ENCODE data around the gene ABHD16A.
A peak's percentile ranks its signal among the peaks of the same experiment; 100 is the strongest.

The ABHD16A gene

DNA sequence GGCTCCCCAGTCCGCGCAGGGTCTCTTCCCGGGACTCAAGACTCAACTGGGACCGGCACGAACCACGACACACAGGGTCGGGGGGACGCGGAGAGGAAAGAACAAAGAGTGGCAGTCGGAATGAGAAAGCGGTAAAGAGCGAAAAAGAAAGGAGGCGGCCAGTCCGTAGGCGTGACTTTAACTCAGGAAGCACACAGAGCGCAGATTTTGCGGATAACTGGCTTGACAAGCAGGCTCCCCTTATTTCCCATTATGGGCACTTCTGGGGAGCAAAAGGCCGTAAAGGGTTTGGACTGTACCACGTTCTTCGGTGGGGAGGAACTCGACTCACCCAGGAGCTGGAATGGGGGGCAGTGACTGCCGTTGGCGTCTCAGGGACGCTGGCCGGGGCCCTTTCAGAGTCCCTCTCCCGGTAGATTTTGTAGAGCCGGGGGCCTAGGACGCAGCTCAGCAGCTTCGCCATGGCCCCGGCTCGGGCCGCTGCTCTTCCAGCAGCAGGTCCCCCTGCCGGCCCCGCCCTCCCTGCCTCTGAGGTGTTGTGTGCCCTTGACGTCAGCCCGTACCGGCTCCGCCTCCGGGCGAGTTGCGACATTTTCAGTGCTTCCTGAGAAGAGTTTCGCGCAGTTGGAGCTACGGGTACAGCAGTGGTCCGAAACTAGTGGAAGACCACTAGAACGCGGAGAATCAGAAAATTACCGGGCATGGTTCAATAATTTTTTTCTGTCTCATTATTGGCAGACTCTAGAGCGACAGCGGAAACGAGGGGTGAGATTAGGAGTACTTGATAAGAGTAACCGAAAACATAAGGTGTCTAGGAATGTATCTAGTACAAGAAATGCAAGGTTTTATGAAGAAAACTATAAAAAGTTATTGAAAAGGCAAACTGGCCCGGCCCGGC lies at the start of gene ABHD16A:
TSS of gene ABHD16A (minus strand) at position 506 of the 898 bp plus-strand sequence. CDS start at position 463, 43 bp downstream.
- DNase-seq: peak; percentile 94

GRCh38 chr6:31752739-31753319 lies 49.7 kb upstream of the ABHD16A start:
- no peak for DNase-seq

DNA sequence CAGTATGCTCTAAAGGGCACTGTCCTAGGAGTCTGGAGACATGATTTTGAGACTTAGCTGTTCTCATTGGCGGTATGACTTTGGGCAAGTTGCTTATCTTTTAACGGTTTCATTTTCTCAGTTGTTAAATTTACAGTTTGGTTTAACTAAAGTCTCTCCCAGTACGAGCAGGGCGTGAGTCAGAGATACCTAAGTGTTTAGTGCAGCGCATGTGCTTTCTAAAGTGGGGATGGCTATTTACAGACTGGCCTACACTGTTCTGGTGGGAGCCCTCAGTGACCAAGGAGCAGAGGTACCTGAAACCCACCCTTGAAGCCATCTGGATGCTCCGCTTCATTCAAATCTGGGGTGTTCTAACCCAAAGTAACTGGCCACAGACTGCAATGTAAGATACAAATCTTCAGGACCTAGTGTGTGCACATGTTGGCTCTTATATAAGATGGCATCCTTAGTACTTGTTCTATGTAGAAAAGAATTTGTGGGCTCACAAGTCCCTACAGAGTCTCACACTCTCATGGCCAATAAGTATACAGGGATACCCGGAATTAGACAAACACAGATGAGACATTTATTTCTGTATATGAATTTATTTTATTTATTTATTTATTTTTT lies 47.4 kb upstream of the ABHD16A start:
- DNase-seq: no peak

- no peak for DNase-seq
Observed at GRCh38 chr6:31749301-31750036, 46.3 kb upstream of the ABHD16A start.

DNA sequence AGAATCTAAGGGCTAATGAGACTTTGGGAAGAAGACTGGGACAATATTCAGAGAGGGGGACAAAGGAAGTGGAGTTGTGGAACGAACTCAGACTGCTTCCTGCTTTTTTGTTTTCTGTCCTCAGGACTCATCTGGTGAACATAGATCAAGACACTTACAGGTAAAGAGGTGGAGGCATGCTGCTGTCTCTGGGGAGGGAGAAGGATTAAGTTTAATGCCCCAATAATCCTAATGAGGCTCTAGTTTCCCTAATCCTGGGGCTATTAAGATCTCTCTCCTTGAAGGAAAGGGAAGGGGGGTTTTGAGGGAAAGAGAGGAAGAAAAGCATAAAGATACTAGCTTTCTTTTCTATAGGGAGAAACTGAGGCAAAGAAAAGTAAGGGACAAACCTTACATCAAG lies 41.3 kb upstream of the ABHD16A start:
- no peak for DNase-seq

GRCh38 chr6:31742894-31743293 lies 39.8 kb upstream of the ABHD16A start:
- no peak for DNase-seq

DNA sequence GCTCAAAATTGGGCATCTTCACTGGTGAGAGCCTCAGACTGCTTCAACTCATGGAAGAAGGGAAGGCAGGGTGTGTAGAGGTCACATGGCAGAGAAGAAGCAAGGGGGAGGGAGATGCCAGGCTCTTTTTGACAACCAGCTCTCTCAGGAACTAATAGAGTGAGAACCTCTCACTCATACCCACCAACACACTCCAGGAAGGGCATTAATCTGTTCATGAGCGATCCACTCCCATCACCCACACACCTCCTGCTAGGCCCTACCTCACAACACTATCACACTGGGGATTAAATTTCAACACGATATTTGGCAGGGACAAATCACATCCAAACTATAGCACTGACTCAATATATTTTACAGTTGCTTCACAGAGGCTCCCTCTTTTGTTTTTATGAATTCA lies 38.7 kb upstream of the ABHD16A start:
- DNase-seq: no peak

DNA sequence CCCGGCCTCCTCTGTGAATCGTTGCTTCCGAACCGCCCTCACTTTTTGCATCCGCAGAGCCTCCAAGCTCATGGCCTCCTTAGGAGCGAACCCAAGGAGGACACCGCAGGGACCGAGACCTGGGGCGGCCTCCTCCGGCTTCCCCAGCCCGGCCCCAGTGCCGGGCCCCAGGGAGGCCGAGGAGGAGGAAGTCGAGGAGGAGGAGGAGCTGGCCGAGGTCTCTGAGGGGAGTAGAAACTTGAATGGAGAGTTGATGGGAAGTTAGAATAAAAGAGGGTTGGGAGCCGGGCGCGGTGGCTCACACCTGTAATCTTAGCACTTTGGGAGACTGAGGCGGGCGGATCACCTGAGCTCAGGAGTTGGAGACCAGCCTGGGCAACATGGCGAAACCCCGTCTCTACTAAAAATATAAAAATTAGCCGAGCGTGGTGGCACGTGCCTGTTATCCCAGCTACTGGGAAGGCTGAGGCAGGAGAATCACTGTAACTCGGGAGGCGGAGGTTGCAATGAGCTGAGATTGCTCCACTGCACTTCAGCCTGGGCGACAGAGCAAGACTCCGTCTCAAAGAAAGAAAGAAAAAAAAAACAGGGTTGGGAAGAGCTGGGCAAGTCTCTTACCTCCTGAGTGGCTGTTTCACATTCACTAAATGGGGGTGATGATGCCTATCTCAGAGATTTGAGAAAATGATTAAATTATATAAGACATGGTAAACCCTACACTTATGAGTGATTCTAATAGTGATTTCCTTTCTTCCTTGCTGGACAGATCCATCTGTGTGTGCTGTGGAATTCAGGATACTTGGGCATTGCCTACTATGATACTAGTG lies 37.5 kb upstream of the ABHD16A start:
- DNase-seq: no peak

DNA sequence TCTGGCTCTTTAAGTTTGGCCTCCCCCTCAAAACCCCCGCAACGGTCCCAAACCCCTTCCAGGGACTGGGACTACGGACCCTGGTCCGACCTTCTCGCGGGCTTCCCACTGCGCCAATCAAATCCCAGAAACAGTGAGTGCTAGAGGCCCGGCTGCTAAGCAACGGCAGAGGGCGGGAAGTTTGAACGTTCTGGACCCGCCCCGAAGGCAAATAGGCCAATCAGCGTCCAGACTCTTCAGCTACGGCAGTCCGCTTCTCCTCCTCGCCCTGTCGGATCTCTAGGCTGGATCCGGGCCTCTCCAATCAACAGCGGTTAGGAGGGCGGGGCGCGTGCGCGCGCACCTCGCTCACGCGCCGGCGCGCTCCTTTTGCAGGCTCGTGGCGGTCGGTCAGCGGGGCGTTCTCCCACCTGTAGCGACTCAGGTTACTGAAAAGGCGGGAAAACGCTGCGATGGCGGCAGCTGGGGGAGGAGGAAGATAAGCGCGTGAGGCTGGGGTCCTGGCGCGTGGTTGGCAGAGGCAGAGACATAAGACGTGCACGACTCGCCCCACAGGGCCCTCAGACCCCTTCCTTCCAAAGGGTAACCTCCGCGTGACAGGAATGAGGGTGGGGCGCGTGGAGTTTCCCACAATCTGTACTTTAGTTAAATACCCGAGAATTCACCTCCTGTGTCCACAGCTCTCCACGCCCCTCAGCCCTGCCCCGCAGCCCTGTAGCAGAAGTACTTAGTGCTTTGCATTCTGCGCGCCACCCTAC lies 36.7 kb upstream of the ABHD16A start, which contains the start of gene MSH5:
TSS of gene MSH5 (plus strand) at position 367 of the 758 bp plus-strand sequence. CDS start 462 bp downstream, outside the sequence.
- peak; percentile 99 for DNase-seq

DNA sequence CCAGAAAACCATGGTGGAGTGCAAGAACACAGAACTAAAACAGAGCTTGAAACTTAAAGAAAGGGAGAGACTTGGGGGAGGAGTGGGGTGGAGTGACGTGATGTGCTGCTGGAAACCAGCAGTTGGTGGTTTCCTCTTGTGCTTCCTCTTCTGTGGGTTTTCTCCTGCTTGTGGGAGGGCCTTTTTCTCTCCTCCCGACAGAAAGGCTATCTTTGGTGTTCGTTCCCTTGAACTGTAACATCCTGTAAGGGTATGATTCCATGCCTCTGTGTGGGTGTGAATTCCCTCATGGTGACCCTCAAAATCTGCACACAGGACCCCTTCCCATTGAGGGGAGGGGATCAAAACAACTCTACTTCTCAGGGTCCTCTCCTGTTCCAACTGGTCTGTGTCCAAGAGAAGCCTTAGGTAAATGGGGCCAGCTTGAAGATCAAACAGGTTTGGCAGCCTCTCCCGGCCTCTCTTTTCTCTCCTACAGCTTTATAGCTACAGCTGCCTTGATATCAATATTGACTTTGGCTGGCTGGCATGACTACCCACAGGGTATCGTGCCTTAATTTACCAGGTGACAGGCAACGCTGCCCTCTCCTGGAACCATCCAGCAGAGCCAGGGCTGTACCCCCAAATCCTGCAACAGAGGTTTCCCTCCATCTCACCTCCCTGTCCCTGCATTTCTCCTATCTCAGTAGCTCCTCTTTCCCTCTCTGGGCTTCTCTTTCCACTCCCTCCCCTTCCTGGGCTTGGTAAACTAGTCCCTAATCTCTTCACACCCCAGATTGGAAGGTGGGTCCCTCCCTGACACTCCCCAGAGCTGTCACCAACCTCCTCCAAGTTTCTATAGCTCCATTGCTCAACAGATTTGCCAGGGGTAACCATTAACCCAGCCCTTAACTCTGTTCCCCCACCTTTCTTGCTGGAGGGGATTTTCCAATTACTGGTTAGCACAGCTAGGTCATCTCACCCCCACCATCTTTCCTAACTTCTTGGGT lies 35.2 kb upstream of the ABHD16A start:
- DNase-seq: peak; percentile 75

- no peak for DNase-seq
Observed at GRCh38 chr6:31737315-31737990, 34.3 kb upstream of the ABHD16A start.

- DNase-seq: no peak
Observed at GRCh38 chr6:31736768-31737314, 33.7 kb upstream of the ABHD16A start.

DNA sequence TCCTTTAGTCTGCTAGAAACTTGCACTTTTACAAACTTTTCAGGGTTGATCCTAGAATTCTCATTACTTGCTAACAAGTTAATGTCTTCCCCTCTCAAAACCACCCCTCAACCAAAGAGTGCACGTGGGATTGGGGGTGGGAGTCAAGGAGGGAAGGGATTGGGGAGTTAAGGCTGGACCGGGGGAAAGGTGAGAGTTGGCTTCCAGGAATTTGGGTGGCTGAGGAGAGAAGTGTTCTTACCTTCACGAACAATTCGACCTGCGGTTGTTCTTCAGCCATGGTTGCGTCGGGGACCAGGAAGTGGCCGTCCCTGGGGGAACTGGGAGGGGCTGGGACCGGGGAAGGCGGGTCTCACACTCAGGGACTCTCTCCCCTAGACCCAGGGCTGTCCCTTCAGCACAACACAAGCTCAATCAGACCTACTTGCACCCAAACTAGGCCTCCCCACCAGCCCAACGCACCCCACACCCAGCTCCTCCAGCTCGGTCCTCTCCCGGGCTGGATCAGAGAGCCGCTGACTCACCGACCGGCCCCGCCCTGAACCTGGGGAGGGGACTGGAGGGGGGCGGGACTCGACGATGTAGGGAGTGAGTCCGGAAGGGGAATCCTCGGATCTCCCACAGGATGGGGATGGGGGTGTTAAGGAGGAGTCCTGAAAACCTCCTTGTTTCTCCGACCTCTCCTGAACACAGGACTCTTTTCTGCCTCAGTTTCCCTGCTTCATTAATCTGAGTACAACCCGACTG lies 33.1 kb upstream of the ABHD16A start, which contains the start of gene CLIC1:
TSS of gene CLIC1 (minus strand) at position 510 of the 747 bp plus-strand sequence. CDS start at position 280, 230 bp downstream.
- peak; percentile 41 for DNase-seq

DNA sequence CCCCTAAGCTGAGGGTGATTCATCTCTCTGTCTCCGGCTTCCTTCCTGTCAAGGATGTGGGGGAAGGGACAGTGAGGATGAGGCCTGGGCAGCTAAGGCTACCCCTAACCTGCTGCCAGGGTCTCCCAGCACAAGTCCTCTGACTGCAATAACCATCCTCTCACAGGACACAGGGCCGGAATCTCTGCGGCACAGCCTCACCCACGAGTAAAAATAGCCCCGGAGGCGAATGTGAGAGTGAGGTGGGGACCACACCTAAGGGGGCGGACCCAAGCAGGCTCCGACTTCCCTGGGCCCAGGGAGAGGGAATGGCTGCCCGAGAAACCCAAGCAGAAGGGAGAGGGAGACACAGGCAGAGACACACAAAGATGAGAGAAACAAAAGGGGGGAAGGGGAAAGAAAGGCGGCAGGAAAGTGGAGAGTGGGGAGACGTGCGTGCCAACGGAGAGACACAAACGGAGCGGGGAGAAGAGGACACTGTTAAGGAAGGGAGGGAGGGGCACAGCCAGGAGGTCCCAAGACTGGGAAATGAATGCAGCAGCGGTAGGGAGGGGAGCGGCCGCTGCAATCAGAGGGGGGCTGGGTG lies 31.8 kb upstream of the ABHD16A start:
- no peak for DNase-seq

GRCh38 chr6:31734247-31734820 lies 31.2 kb upstream of the ABHD16A start:
- no peak for DNase-seq

GRCh38 chr6:31733734-31734133 lies 30.6 kb upstream of the ABHD16A start:
- DNase-seq: no peak

DNA sequence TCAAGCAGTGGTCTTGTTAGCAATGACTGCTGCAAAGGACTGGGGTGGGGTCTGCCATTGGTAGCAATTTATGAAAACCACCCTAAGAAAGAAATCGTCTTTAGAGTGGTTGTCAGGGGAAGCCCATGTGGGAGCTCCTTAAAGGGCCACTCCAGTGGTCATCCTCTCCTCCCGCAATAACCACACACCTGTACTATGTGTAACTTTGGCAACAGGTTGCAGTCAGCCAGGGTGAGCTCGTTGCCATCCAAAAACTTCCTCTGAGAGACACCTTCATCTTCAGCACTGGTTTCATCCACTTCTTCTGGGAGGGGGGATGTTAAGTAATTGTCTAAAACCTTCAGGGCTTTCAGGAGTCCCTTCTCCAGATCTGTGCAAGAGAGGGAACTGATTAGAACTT lies 28.9 kb upstream of the ABHD16A start:
- DNase-seq: no peak

Data from SHP77 treated with DMSO at 0.1 percent for 48 hours (cell line).